Gastroesophageal sphincter (tissue), 3 donors: ENCODE measurements around the gene GRIK1.

Source experiments
- CTCF ChIP-seq, 4 experiments: fragments of 200-600 bp in 2 of 4; fragments of 450-650 bp in 2 of 4; sonication (generic) in 1 of 4; IDR thresholded peaks; one replicate each; pipeline ENCODE4 v1.5.1; 2017 to 2019; ENCODE audit warnings: antibody characterized with exemption in 4 of 4, mild to moderate bottlenecking in 2 of 4, moderate library complexity in 2 of 4
- EP300 ChIP-seq: sonication (generic); formaldehyde crosslinking; IDR thresholded peaks from one replicate; pipeline ENCODE4 v1.6.1; 2017; ENCODE audit warnings: antibody characterized with exemption, mild to moderate bottlenecking

- TF ChIP-seq CTCF (IDR thresholded peaks at IDR 0.05) (no peak), EP300 (no peak)
Observed at GRCh38 chr21:29961291-29962027, 21.7 kb upstream of the GRIK1 start.
